AG08395 (cell line): ENCODE data around the gene PDZRN4.

ENCODE experiments used
- DNase-seq: peaks from one replicate; pipeline ENCODE4 v3.0.0; 2012; ENCODE audit warnings: mixed read lengths, low spot score

Gene PDZRN4

GRCh38 chr12:41362931-41363330, 174.8 kb downstream of the PDZRN4 start:
- no peak for DNase-seq

GRCh38 chr12:41364211-41364610, 176.1 kb downstream of the PDZRN4 start:
- no peak for DNase-seq

DNA sequence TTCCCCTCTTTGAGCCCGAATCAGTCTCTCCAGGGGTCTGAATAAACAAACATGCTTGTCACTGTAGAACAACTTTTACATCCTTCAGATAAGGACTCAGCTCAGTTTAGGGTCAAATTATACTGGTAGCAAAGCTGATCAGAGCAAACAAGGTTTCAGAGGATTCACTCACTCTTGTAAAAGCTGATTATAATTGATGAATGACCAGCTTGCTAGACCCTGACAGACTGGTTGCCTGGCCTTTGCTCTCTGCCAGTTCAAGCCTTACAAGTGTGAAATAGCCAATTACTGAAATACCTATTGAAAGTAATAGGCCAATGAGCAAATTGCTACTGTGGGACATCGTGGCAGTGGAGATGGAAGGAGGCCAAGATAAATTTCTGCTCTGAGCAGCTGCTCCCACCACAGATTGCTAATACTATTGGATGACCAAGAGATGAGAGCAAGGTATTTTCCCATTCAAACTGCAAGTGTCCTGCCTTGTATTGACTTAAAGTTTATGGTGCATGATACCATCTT, 177.6 kb downstream of the PDZRN4 start:
- no peak for DNase-seq

- no peak for DNase-seq
Observed at GRCh38 chr12:41367726-41368405, 179.7 kb downstream of the PDZRN4 start.

- no peak for DNase-seq
Observed at GRCh38 chr12:41380878-41381277, 192.8 kb downstream of the PDZRN4 start.

DNA sequence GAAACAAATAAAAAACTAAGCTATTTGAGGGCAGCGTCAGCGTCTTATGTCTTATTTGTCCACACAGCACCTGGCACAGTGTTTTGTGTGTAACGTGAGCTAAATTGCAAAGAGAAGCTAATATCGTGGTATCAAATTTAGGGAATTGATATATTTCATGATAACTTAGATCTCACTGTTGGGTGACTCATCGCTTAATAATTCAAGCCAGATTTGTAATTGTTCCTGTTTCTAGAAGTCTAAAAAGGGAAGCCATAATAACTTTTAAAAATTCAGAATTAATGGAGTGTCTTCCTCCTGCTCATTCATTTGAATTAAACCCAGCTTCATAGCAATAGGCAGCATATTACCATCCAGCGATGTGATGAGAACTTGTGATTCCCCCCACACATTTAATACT, 214.7 kb downstream of the PDZRN4 start:
- DNase-seq: no peak

GRCh38 chr12:41407232-41407799, 219.2 kb downstream of the PDZRN4 start:
- no peak for DNase-seq

DNA sequence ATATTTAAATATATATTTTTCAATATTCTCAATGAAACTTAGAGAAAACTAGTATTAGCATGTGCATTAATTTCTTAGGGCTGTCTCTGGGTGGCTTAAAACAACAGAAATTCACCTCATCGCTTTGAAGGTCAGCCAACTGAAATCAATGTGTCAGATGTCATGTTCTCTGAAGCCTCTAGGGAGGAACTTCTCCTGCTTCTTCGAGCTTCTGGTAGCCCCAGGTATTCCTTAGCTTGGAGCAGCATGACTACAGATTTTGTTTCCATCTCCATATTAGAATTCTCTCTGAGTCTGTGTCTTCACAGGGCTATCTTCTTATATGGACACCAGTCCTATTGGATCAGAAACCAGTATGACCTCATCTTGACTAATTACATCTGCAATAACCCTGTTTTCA, 221.5 kb downstream of the PDZRN4 start:
- DNase-seq: no peak

DNA sequence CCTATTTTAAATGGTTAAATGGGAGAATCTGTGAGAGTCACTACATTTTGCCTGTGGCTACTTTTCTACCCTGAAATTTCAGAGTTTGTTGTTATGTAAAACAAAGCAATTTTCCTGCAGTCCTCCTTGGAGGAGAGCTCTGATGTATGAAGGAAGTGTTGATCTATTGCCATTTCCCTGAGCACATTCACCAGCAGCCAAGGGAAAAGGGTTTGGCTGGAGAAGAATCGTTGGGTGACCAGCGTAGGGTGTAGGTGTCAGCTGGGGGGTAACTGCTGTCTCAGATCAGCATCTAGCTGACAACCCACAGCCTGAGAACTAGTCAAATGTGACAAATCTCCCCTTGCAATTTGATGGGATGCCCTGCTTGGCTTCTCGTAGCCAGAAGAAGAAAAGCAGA, 230.5 kb downstream of the PDZRN4 start:
- no peak for DNase-seq

GRCh38 chr12:41419131-41419893, 231.2 kb downstream of the PDZRN4 start:
- DNase-seq: no peak

- no peak for DNase-seq
Observed at GRCh38 chr12:41424651-41425050, 236.5 kb downstream of the PDZRN4 start.

DNA sequence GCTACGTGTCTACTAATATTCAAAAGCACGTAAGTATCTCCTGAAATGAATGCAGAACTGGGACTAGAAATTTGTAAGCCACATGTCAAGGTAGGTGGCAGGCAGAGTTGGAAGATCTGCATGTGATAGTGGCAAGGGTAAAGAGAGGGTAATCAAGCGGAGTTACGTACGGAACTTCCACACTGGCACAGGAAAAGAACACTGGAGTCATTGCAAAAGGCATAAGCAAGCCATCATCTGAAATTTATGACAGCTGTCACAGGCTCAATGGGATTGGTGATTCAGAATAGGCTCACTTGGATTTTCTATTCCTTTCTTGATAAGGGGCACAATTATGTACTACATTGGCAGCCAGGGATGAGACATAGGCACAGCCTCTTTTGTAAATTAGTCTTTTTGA, 245.3 kb downstream of the PDZRN4 start:
- DNase-seq: no peak

DNA sequence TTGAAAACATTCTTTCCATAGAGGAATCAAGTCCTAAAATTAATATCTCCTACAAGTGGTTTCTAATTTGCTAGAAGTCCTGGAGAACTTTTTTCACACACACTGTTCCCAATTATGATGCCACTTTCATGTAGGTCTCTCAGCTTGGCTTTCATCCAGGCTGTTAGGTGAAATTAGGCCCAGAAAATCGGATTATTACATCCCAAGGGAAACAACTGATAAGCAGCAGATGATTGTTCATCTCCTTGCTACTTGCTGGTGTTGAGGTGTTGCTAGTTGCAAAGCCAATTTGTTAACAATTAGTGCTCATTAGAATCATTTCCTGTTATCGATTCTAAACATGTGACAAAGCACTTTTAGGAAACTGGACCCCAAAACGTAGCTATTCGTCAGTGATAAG, 248.0 kb downstream of the PDZRN4 start:
- DNase-seq: no peak

- no peak for DNase-seq
Observed at GRCh38 chr12:41437563-41437962, 249.4 kb downstream of the PDZRN4 start.

- no peak for DNase-seq
Observed at GRCh38 chr12:41438854-41439541, 250.9 kb downstream of the PDZRN4 start.

- no peak for DNase-seq
Observed at GRCh38 chr12:41439801-41440200, 251.7 kb downstream of the PDZRN4 start.

DNA sequence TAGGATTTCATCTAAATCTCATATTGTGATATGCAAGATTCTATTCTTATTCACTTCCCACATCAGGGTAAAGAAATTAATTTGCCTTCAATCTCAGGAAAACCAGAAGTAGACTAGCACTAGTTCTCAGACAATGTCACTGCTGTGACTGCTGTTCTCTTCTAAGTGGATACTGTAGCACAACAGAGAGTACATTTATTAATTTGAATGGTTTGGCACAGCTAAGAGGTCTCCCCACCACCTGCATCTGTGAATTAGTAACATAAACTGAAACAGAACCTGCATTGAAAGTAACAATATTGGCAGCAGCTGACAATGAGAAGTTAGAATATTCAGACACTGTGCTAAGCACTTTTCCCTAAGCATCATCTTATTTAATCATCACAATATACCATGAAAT, 253.1 kb downstream of the PDZRN4 start:
- DNase-seq: no peak

DNA sequence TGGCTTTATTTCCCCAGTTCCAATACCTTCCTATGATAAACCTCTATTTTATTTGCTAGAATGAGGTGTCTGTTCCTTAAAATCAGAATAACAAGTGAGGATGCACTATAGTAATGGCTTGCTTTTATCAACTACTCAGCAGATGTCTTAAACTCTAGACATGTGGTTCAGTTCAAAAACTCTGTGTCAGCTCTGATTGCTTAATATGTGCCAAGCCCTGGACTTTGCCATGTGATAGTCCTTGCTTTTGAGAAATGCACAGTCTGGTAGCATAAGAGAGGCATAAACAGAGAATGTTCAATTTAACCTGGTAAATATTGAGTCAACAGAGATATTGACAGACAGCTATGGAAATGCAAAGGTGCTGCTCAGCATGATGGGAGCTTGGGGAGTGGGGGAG, 254.8 kb downstream of the PDZRN4 start:
- no peak for DNase-seq

DNA sequence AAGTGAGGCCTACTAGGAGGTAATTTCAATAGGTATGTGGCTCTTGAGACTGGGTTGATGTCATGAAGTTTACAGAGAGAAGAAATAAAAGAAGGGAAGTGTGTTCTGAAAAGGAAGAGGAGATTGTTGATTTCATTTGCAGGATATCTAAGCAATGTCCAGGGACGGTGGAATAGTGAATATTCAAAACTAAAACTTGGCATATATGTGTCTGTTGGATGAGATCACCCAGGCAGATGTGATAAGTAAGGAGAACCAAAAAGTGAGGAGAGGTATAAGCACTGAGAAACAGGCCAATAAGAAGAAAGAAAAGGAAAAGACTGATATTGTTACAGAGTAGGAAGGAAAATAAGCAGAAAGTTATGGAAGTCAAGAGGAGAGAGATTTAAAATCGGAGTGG, 255.6 kb downstream of the PDZRN4 start:
- DNase-seq: no peak

- no peak for DNase-seq
Observed at GRCh38 chr12:41452838-41453407, 264.8 kb downstream of the PDZRN4 start.

- DNase-seq: no peak
Observed at GRCh38 chr12:41453409-41453808, 265.3 kb downstream of the PDZRN4 start.
